Cerebellar cortex (tissue), 1 donor: ENCODE measurements around the gene KRTAP19-6.
"Not testable (repeated sequence)": the region's sequence is repeated elsewhere in the genome, so short reads cannot be mapped to it uniquely, and the experiment has no call there.

ENCODE experiments used
- DNase-seq: peaks from one replicate; pipeline ENCODE4 v3.0.0-alpha.2; 2015; ENCODE audit warnings: low spot score

KRTAP19-6 gene

GRCh38 chr21:30541764-30542163 is at the start of gene KRTAP19-6:
KRTAP19-6 (minus strand) TSS chr21:30541864; CDS start chr21:30541833, 31 bp downstream.
- DNase-seq, result no peak

GRCh38 chr21:30590297-30590696 is 48.6 kb upstream of the KRTAP19-6 start, which contains the start of gene KRTAP22-2:
KRTAP22-2 (minus strand) TSS chr21:30590397.
- DNase-seq, result no peak

GRCh38 chr21:30582870-30583269 is 41.2 kb upstream of the KRTAP19-6 start:
- DNase-seq, result no peak

GRCh38 chr21:30580132-30580531 is 38.5 kb upstream of the KRTAP19-6 start:
- peak; percentile 92 for DNase-seq

- DNase-seq, result peak; percentile 87
Measured at GRCh38 chr21:30579346-30579745, 37.7 kb upstream of the KRTAP19-6 start.

GRCh38 chr21:30577766-30578165 is 36.1 kb upstream of the KRTAP19-6 start:
- DNase-seq, result no peak

- no peak for DNase-seq
Measured at GRCh38 chr21:30567617-30568016, 26.0 kb upstream of the KRTAP19-6 start.

GRCh38 chr21:30563630-30564029 is 22.0 kb upstream of the KRTAP19-6 start:
- DNase-seq, result no peak

GRCh38 chr21:30563072-30563471 is 21.4 kb upstream of the KRTAP19-6 start:
- no peak for DNase-seq

GRCh38 chr21:30561957-30562356 is 20.3 kb upstream of the KRTAP19-6 start:
- no peak for DNase-seq

- no peak for DNase-seq
Measured at GRCh38 chr21:30561264-30561895, 19.7 kb upstream of the KRTAP19-6 start, which contains the start of gene KRTAP19-7. KRTAP19-7 (minus strand) TSS chr21:30561314; CDS start chr21:30561289, 25 bp downstream.

GRCh38 chr21:30555095-30555494 is 13.4 kb upstream of the KRTAP19-6 start:
- no peak for DNase-seq

- DNase-seq, result no peak
Measured at GRCh38 chr21:30552782-30553181, 11.1 kb upstream of the KRTAP19-6 start.

GRCh38 chr21:30518876-30519275 is 22.8 kb downstream of the KRTAP19-6 start:
- no peak for DNase-seq

GRCh38 chr21:30515681-30516080 is 26.0 kb downstream of the KRTAP19-6 start:
- no peak for DNase-seq

- not testable (repeated sequence) for DNase-seq
Measured at GRCh38 chr21:30505621-30506205, 36.0 kb downstream of the KRTAP19-6 start.

- DNase-seq, result no peak
Measured at GRCh38 chr21:30502041-30502440, 39.6 kb downstream of the KRTAP19-6 start, which contains the start of gene KRTAP19-5. KRTAP19-5 (minus strand) TSS chr21:30502141; CDS start chr21:30502090, 51 bp downstream.

GRCh38 chr21:30497065-30497464 is 44.6 kb downstream of the KRTAP19-6 start, which contains the start of gene KRTAP19-4:
KRTAP19-4 (minus strand) TSS chr21:30497165; CDS start chr21:30497110, 55 bp downstream.
- DNase-seq, result no peak

- no peak for DNase-seq
Measured at GRCh38 chr21:30491963-30492428, 49.7 kb downstream of the KRTAP19-6 start, which contains the start of gene KRTAP19-3. KRTAP19-3 (minus strand) TSS chr21:30492013; CDS start chr21:30491957, 56 bp downstream.
